Nephron progenitor cell (in vitro differentiated cells): ENCODE results near the gene TRIM9.
A peak's percentile ranks its signal among the peaks of the same experiment; 100 is the strongest.

Source experiments
- DNase-seq: peaks from one replicate; pipeline ENCODE4 v3.0.0; 2021
- H3K27ac Mint-ChIP-seq: 2 replicates; pipeline ENCODE4 v1.8.0; 2021; ENCODE audit warnings: mild to moderate bottlenecking, moderate library complexity, mixed read lengths
- H3K27me3 Mint-ChIP-seq: 2 replicates; pipeline ENCODE4 v1.8.0; 2021; ENCODE audit warnings: mild to moderate bottlenecking, low read depth, mixed read lengths; ENCODE audit not compliant: poor library complexity
- H3K36me3 Mint-ChIP-seq: 2 replicates; pipeline ENCODE4 v1.8.0; 2021; ENCODE audit warnings: low read depth, mixed read lengths
- H3K4me1 Mint-ChIP-seq: 2 replicates; pipeline ENCODE4 v1.8.0; 2021; ENCODE audit warnings: mixed read lengths
- H3K4me3 Mint-ChIP-seq: 2 replicates; pipeline ENCODE4 v1.8.0; 2021; ENCODE audit warnings: mild to moderate bottlenecking, moderate library complexity, mixed read lengths
- H3K9me3 Mint-ChIP-seq: 2 replicates; pipeline ENCODE4 v1.8.0; 2021; ENCODE audit warnings: mild to moderate bottlenecking, moderate library complexity, mixed read lengths
- CTCF ChIP-seq: fragments of 200-600 bp; sonication (generic); IDR thresholded peaks from 2 replicates; pipeline ENCODE4 v1.5.0; 2021; ENCODE audit warnings: antibody characterized with exemption

Gene TRIM9

GRCh38 chr14:51020024-51020710, 74.7 kb downstream of the TRIM9 start:
- no peaks in the 10 kb centered on the region for H3K36me3 Mint-ChIP-seq
- H3K4me1 Mint-ChIP-seq = peaks cover 20% of the 10 kb centered on the region
- H3K9me3 Mint-ChIP-seq = peaks cover 12% of the 10 kb centered on the region
- DNase-seq = peak; percentile 12
- no peak overlapping the region for H3K4me3 Mint-ChIP-seq
- TF ChIP-seq CTCF = no peak
- H3K27ac Mint-ChIP-seq = peak overlapping the region; percentile 47
- peaks cover 10% of the 10 kb centered on the region for H3K27me3 Mint-ChIP-seq

GRCh38 chr14:51019089-51019488, 75.8 kb downstream of the TRIM9 start:
- no peak for DNase-seq
- Mint-ChIP-seq H3K9me3 (peaks cover 12% of the 10 kb centered on the region), H3K27me3 (peaks cover 2% of the 10 kb centered on the region), H3K4me1 (peaks cover 12% of the 10 kb centered on the region), H3K27ac (no peak overlapping the region), H3K36me3 (no peaks in the 10 kb centered on the region), H3K4me3 (no peak overlapping the region)
- TF ChIP-seq CTCF = no peak

GRCh38 chr14:51018521-51018920, 76.4 kb downstream of the TRIM9 start:
- Mint-ChIP-seq H3K9me3 (peaks cover 12% of the 10 kb centered on the region), H3K36me3 (no peaks in the 10 kb centered on the region)

GRCh38 chr14:51014625-51015024, 80.3 kb downstream of the TRIM9 start:
- no peak overlapping the region for H3K4me3 Mint-ChIP-seq
- no peaks in the 10 kb centered on the region for H3K36me3 Mint-ChIP-seq
- no peak overlapping the region for H3K27ac Mint-ChIP-seq
- H3K27me3 Mint-ChIP-seq = no peaks in the 10 kb centered on the region
- no peak for TF ChIP-seq CTCF
- H3K4me1 Mint-ChIP-seq = peaks cover under 1% of the 10 kb centered on the region
- peaks cover 12% of the 10 kb centered on the region for H3K9me3 Mint-ChIP-seq
- no peak for DNase-seq

More at GRCh38 chr14:51018521-51018920, 76.4 kb downstream of the TRIM9 start:
- peaks cover 7% of the 10 kb centered on the region for H3K4me1 Mint-ChIP-seq
- no peak overlapping the region for H3K27ac Mint-ChIP-seq
- H3K27me3 Mint-ChIP-seq = no peaks in the 10 kb centered on the region
- H3K4me3 Mint-ChIP-seq = no peak overlapping the region
- TF ChIP-seq CTCF = no peak
- DNase-seq = no peak

GRCh38 chr14:51014086-51014485, 80.8 kb downstream of the TRIM9 start:
- no peak for TF ChIP-seq CTCF
- H3K4me3 Mint-ChIP-seq = no peak overlapping the region
- no peak overlapping the region for H3K27ac Mint-ChIP-seq
- no peak for DNase-seq
- H3K4me1 Mint-ChIP-seq = no peaks in the 10 kb centered on the region
- no peaks in the 10 kb centered on the region for H3K27me3 Mint-ChIP-seq
- peaks cover 12% of the 10 kb centered on the region for H3K9me3 Mint-ChIP-seq
- H3K36me3 Mint-ChIP-seq = no peaks in the 10 kb centered on the region

- no peak for DNase-seq
Observed at GRCh38 chr14:51012055-51012454, 82.8 kb downstream of the TRIM9 start.

More at GRCh38 chr14:51012055-51012454, 82.8 kb downstream of the TRIM9 start:
- Mint-ChIP-seq H3K9me3 (peaks cover 11% of the 10 kb centered on the region), H3K4me1 (peaks cover 2% of the 10 kb centered on the region), H3K4me3 (no peak overlapping the region), H3K27ac (peak overlapping the region; percentile 10), H3K36me3 (no peaks in the 10 kb centered on the region), H3K27me3 (no peaks in the 10 kb centered on the region)
- no peak for TF ChIP-seq CTCF
